ENCODE results near the gene QPRT. TPM values are rescaled to one million over a fixed set of nuclear protein-coding genes. Genes with fewer than 3 reads are reported as not detected.
"Not testable (repeated sequence)": the region's sequence is repeated elsewhere in the genome, so short reads cannot be mapped to it uniquely, and the experiment has no call there.

Gene QPRT
- total RNA-seq, 6 experiments from 2014 or later: 3.0 to 12.4 (median 10.3) TPM

GRCh38 chr16:29719063-29719462 is 40.1 kb downstream of the QPRT start:
- H3K36me3 Mint-ChIP-seq (ENCODE audit: low read depth): no peaks in the 10 kb centered on the region
- H3K27me3 Mint-ChIP-seq (ENCODE audit: insufficient read depth): peaks cover 26% of the 10 kb centered on the region
- no peak overlapping the region for H3K4me3 Mint-ChIP-seq
- H3K9me3 Mint-ChIP-seq: no peaks in the 10 kb centered on the region
- H3K27ac Mint-ChIP-seq: no peak overlapping the region
- TF ChIP-seq, protein P1, sequence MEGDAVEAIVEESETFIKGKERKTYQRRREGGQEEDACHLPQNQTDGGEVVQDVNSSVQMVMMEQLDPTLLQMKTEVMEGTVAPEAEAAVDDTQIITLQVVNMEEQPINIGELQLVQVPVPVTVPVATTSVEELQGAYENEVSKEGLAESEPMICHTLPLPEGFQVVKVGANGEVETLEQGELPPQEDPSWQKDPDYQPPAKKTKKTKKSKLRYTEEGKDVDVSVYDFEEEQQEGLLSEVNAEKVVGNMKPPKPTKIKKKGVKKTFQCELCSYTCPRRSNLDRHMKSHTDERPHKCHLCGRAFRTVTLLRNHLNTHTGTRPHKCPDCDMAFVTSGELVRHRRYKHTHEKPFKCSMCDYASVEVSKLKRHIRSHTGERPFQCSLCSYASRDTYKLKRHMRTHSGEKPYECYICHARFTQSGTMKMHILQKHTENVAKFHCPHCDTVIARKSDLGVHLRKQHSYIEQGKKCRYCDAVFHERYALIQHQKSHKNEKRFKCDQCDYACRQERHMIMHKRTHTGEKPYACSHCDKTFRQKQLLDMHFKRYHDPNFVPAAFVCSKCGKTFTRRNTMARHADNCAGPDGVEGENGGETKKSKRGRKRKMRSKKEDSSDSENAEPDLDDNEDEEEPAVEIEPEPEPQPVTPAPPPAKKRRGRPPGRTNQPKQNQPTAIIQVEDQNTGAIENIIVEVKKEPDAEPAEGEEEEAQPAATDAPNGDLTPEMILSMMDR (IDR thresholded peaks at IDR 0.05): no peak
- peaks cover 7% of the 10 kb centered on the region; the same call in 1 of the 2 replicates for H3K4me1 Mint-ChIP-seq (ENCODE audit: low read depth)
- DNase-seq: no peak

- Mint-ChIP-seq H3K9me3 (no peaks in the 10 kb centered on the region), H3K4me1 (ENCODE audit: low read depth) (peaks cover 7% of the 10 kb centered on the region; the same call in 1 of the 2 replicates), H3K27me3 (ENCODE audit: insufficient read depth) (peaks cover 18% of the 10 kb centered on the region), H3K36me3 (ENCODE audit: low read depth) (no peaks in the 10 kb centered on the region), H3K4me3 (no peak overlapping the region), H3K27ac (no peak overlapping the region)
- no peak for DNase-seq
- TF ChIP-seq, protein P1 (IDR thresholded peaks at IDR 0.05): no peak
Observed at GRCh38 chr16:29720703-29721102, 41.7 kb downstream of the QPRT start.

- DNase-seq: peak; percentile 43
- not testable (repeated sequence) for H3K4me1 Mint-ChIP-seq (ENCODE audit: low read depth)
Observed at GRCh38 chr16:29721167-29721879, 42.3 kb downstream of the QPRT start.

GRCh38 chr16:29726845-29727377 is 47.9 kb downstream of the QPRT start:
- no peaks in the 10 kb centered on the region for H3K9me3 Mint-ChIP-seq
- TF ChIP-seq, protein P1 (IDR thresholded peaks at IDR 0.05): no peak
- no peak for DNase-seq
- H3K27me3 Mint-ChIP-seq (ENCODE audit: insufficient read depth): peaks cover 10% of the 10 kb centered on the region
- H3K27ac Mint-ChIP-seq: no peak overlapping the region
- H3K36me3 Mint-ChIP-seq (ENCODE audit: low read depth): no peaks in the 10 kb centered on the region
- peaks cover 9% of the 10 kb centered on the region for H3K4me1 Mint-ChIP-seq (ENCODE audit: low read depth)
- no peak overlapping the region for H3K4me3 Mint-ChIP-seq

More at GRCh38 chr16:29721167-29721879, 42.3 kb downstream of the QPRT start:
- H3K4me3 Mint-ChIP-seq; H3K9me3 Mint-ChIP-seq; H3K27ac Mint-ChIP-seq; H3K36me3 Mint-ChIP-seq (ENCODE audit: low read depth): not testable (repeated sequence)
- TF ChIP-seq, protein P1 (IDR thresholded peaks at IDR 0.05): peak; percentile 71
- H3K27me3 Mint-ChIP-seq (ENCODE audit: insufficient read depth): peaks cover 16% of the 10 kb centered on the region

- no peak overlapping the region for H3K27ac Mint-ChIP-seq
- no peaks in the 10 kb centered on the region for H3K9me3 Mint-ChIP-seq
- no peak for DNase-seq
- H3K4me3 Mint-ChIP-seq: no peak overlapping the region
- TF ChIP-seq, protein P1 (IDR thresholded peaks at IDR 0.05): no peak
- peaks cover 12% of the 10 kb centered on the region for H3K27me3 Mint-ChIP-seq (ENCODE audit: insufficient read depth)
- H3K4me1 Mint-ChIP-seq (ENCODE audit: low read depth): peaks cover 9% of the 10 kb centered on the region
- H3K36me3 Mint-ChIP-seq (ENCODE audit: low read depth): no peaks in the 10 kb centered on the region
Observed at GRCh38 chr16:29727452-29727851, 48.5 kb downstream of the QPRT start.

All from HFFc6 (cell line).